RWPE1 (cell line): Measurements from ENCODE around the gene ZDHHC3.
A peak's percentile ranks its signal among the peaks of the same experiment; 100 is the strongest.

Experiments used
- CTCF ChIA-PET: fragments of 350-600 bp; sonication (Branson Sonifier 250); formaldehyde crosslinking; extraction: SDS; loops from one replicate; lab custom pipeline; 2021; lab: Yijun Ruan, JAX
- POLR2A ChIA-PET: fragments of 400-600 bp; formaldehyde crosslinking; extraction: SDS; loops from one replicate; lab custom pipeline; 2020; ENCODE audit warnings: antibody characterized with exemption; ENCODE audit not compliant: low non-redundant PET; lab: Yijun Ruan, JAX
- DNase-seq: peaks from one replicate; pipeline ENCODE4 v3.0.0; 2012; ENCODE audit warnings: low spot score
- H3K27ac ChIP-seq: fragments of 450-650 bp; 2 replicates; pipeline ENCODE4 v1.5.1; 2017
- CTCF ChIP-seq: fragments of 450-650 bp; conservative IDR thresholded peaks from 2 replicates; pipeline ENCODE4 v1.5.1; 2017; ENCODE audit warnings: low read depth, mild to moderate bottlenecking

ZDHHC3 gene

GRCh38 chr3:44920081-44920480 is 55.9 kb downstream of the ZDHHC3 start:
- ChIA-PET POLR2A (no interaction called here), CTCF (interaction anchor here (0.6 kb wide), 1 partner anchor 25 kb away, joined by 4 read pairs; no protein-coding TSS in a partner anchor)
- no peak for TF ChIP-seq CTCF
- H3K27ac ChIP-seq: peak overlapping the region; percentile 20; the same call in 1 of the 2 replicates
- DNase-seq: no peak

DNA sequence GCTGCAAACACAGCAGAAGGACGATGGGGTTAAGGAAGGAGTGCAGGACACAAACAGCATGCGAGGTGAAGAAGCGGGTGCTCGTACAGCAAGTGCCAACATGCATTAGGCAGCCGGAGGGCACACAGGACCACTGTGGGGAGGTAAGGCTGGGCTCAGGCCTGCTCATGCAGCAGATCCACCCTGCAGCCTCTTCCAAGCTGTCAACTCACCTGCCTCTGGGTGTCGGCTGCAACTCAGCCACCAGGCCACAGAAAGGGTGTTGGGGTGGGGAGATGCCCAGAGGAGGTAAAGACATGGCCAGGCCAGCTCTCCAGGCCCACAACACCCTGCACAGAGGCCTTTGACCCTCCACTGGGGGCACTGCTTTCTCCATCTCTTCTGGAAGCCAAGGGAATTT is 57.4 kb downstream of the ZDHHC3 start:
- no peak overlapping the region for H3K27ac ChIP-seq
- CTCF ChIA-PET: no interaction called here
- TF ChIP-seq CTCF: no peak
- POLR2A ChIA-PET: no interaction called here
- DNase-seq: no peak

DNA sequence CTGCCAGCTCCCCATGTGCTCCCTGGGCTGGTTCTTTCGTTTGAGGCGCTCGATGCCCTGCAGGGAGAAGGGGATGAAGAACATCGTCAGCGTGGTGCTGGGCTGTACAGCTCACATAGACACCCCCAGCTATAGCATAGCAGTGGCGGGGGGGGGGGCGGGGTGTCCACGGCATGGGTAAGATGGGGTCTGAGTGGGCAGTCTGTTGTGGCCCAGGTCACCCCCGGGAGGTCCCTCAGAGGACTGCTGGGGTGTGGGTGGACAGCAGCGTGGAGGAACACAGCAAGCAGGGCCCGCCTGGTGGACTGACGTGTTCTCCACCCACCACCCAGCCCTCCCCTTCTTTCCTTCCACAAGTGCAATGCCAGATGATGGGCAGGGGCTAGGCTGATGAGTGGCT is 57.9 kb downstream of the ZDHHC3 start:
- CTCF ChIA-PET: no interaction called here
- H3K27ac ChIP-seq: no peak overlapping the region
- DNase-seq: no peak
- POLR2A ChIA-PET: interaction anchor here (0.6 kb wide), 1 partner anchor 10 kb away, joined by 3 read pairs; no protein-coding TSS in a partner anchor
- TF ChIP-seq CTCF: no peak

GRCh38 chr3:44915702-44916438 is 60.1 kb downstream of the ZDHHC3 start:
- ChIA-PET CTCF (interaction anchor here (0.6 kb wide), 1 partner anchor 38 kb away, joined by 3 read pairs; no protein-coding TSS in a partner anchor), POLR2A (no interaction called here)
- DNase-seq: no peak
- 0 out of 2 replicates have a peak overlapping the region, but pooled peaks have one; percentile 11 for H3K27ac ChIP-seq
- no peak for TF ChIP-seq CTCF

- CTCF ChIA-PET: interaction anchor here (0.6 to 0.7 kb wide), 3 partner anchors 13 to 1057 kb away, joined by 3 read pairs; no protein-coding TSS in a partner anchor
- H3K27ac ChIP-seq: no peak overlapping the region
- TF ChIP-seq CTCF: no peak
- POLR2A ChIA-PET: no interaction called here
- peak; percentile 34 for DNase-seq
These were observed 61.0 kb downstream of the ZDHHC3 start for GRCh38 chr3:44914936-44915335.

GRCh38 chr3:44913868-44914468 is 62.0 kb downstream of the ZDHHC3 start:
- CTCF ChIA-PET: interaction anchor here (0.6 to 0.7 kb wide), 5 partner anchors 20 to 565 kb away, joined by 3 to 4 read pairs (median 3); no protein-coding TSS in a partner anchor
- POLR2A ChIA-PET: no interaction called here
- peak; percentile 75 for TF ChIP-seq CTCF
- peak; percentile 67 for DNase-seq
- H3K27ac ChIP-seq: no peak overlapping the region
